HG02610 (cell line): Measurements from ENCODE around the gene RGS14.

Source experiments
- ATAC-seq: cut with Tn5 transposase; IDR thresholded peaks from one replicate; pipeline ENCODE4 v1.9.1; 2021; ENCODE audit warnings: mild to moderate bottlenecking, moderate library complexity; ENCODE audit not compliant: unreplicated experiment

Gene RGS14

DNA sequence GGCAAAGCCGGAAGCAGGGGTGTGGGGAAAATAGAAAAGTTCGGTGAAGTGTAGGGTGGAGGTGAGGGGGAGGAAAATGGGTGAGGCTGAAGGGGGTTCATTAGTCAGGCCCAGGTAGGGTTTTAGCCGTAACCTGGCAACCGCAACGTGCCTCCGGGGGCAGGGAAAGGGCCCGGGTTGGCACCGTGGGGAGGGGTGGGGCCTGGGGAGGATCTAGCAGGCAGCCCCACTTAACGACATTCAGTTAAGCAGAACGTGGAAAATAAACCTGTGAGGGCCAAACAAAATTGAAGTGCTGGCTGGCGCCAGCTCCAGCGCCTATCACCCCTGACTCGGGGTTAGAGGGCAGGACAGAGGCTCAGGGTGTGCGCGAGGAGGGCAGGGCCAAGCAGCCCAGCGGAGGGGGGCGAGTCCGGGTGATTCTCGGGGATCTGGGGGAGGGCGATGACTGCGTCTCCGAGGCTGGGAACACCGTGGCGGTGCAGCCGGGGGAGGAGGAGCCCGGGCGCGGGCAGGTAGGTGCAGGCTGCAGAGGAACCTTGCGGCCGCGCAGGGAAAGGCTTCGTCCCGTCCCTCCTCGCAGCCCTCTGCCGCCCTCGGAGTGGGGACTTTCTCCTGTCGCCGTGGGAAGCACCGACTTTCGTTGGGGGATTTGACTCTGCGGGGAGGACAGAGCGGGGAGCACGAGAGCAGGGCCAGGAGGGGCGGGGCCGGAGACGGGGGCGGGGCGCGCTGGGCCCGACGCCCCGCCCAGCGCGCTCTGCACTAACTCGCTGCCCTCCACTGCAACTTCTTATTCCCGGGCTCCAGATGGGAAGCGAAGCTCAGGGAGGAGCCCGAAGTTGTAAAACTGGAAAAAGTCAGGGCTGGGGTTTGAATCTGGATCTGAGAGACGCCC, 5.1 kb downstream of the RGS14 start:
- peak; percentile 42 for ATAC-seq

DNA sequence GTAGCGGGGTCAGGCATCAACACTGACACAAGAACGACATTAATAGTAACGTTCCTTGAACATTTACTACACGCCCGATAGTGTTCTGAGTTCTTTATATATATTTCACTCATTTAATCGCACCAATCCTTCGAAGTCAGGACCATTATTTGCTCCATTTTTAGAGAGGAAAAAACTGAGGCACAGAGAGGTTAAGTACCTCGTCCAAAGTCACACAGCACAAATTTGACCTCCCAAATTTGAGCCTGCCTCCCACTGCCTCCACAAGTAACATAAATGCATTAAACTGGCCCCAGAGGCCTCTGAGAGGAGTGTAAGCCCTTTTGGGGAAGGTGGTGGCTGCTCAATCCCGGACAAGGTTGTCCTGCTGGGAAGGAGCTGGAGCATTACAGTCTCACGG, 5.8 kb downstream of the RGS14 start:
- ATAC-seq = no peak

DNA sequence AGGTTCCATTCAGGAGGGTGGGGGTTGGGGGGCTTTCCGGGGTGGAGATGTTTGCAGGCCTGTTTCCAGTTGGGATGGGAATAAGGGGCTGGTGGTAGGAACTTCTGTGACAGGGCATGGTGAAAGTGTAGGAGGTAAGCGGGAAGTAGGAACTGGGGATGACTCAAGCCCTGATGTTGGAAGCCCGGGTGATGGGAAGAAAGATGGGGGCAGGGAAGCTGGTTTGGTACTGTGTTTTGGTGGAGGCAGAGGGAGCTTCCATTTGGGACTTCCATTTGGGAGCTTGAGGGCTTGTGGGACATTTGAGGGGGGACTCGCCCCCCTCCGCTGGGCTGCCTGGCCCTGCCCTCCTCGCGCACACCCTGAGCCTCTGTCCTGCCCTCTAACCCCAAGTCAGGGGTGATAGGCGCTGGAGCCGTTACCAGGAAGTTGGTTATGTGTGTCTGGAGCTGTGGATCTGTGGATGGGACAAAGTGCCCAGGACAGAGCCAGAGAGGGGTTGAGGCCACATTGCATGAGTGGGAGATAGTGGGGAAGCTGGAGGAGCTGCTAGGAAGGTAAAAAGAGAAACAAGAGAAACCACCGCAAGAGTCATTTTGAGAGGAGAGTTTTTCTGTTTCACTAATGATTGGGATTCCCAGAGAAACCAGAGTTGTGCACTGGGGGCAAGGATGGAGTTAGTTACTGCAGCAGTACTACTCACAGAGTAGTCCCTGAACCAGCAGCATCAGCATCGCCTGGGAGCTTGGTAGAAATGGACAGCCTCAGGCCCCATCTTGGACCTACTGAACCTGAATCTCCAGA, 6.6 kb downstream of the RGS14 start:
- peak; percentile 47 for ATAC-seq

DNA sequence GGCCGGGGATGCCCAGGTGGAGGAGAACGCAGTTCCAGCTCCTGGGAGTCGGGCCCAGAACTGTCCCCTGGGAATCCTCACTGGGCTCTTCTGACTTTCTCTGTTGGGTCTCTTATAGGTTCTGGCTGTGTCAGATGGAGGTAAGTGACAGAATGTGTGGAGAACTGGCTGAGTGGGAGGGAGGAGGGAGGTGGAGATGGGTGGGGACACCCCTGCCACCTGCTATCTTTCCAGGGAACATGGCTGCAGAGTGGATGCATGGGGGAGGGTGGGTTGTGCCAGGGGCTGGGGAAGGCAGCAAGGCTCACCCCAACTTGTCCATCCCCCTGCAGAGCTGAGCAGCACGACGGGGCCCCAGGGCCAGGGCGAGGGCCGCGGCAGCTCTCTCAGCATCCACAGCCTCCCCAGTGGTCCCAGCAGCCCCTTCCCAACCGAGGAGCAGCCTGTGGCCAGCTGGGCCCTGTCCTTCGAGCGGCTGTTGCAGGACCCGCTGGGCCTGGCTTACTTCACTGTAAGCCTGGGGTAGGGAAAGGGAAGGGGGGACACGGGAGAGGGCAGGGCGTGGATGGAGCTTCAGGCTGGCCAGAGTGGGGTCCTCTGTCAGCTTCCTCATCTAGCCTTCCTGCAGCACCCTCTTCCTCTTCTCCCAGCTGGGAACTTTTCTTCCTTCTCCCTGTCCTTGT, 8.3 kb downstream of the RGS14 start:
- ATAC-seq = no peak

DNA sequence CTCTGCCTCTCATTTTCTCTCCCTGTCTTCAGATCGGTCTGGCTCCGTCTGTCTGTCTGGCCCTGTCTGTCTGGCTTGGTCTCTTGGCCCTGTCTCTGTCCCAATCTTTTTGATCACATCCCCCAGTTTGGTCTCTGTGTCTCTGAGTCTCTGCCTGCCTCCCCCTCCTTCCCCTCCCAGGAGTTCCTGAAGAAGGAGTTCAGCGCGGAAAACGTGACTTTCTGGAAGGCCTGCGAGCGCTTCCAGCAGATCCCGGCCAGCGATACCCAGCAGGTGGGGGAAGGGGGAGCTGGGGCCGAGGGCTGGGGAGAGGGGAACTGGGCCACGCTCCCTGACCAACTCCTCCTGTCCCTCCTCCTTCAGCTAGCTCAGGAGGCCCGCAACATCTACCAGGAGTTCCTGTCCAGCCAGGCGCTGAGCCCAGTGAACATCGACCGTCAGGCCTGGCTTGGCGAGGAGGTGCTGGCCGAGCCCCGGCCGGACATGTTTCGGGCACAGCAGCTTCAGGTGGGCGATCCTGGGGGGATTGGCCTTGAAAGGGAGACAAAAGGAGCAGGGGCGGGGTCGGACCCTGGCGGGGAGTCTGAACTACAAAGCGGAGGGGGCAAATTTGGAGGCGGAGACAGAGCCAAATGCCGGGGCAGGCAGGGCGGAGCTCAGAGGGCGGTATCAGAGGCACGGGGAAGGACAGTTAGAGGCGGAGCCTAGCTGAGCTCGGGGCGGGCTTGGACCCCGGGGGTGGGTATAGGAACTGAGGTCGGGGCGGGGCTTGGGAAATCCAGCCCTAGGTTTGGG, 9.0 kb downstream of the RGS14 start:
- ATAC-seq = no peak

DNA sequence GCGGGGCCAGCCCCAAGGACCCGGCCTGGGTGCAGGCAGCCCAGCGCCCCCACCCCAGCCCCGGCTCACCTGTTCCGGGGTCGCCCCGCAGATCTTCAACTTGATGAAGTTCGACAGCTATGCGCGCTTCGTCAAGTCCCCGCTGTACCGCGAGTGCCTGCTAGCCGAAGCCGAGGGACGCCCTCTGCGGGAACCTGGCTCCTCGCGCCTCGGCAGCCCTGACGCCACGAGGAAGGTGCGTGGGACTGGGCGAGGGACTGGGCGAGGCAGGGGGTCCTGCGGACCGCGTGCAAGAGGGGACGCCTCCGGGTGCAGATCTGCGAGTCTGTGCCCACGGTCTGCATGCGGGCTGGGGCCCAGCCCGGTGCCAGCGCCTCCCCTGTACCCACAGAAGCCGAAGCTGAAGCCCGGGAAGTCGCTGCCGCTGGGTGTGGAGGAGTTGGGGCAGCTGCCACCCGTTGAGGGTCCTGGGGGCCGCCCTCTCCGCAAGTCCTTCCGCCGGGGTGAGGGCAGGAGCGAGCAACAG, 9.7 kb downstream of the RGS14 start:
- ATAC-seq = no peak

DNA sequence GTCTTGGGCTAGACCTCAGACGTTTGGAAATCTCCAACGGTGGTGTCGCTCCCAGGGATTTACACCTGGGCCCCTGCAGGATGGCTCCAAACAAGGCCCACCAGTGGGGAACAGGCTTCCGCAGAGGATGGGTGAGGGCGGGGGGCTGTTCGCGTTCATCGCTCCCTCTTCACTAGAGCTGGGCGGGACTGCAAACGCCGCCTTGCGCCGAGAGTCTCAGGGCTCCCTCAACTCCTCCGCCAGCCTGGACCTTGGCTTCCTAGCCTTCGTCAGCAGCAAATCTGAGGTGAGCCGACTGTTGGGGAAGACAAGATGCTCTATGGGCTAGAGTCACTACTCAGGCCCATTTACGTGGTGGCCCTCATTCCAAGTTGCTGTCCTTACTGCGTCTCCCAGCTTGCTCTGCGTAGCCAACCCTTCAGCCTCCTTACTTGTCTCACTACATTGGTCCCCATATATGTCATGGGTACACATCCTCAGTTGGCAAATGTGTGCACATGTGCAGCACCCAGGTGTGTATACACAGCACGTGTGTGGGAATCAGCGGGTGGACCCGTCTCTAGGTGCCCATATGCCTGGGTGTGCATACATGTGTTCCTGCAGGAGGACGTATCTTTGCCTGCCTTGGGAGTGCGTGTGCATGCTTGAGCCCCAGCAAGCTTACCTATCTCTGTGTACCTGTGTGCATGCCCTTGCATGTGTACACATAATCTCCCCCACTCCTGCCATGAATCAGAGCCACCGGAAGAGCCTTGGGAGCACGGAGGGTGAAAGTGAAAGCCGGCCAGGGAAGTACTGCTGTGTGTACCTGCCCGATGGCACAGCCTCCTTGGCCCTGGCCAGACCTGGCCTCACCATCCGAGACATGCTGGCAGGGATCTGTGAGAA, 10.5 kb downstream of the RGS14 start:
- ATAC-seq = no peak

DNA sequence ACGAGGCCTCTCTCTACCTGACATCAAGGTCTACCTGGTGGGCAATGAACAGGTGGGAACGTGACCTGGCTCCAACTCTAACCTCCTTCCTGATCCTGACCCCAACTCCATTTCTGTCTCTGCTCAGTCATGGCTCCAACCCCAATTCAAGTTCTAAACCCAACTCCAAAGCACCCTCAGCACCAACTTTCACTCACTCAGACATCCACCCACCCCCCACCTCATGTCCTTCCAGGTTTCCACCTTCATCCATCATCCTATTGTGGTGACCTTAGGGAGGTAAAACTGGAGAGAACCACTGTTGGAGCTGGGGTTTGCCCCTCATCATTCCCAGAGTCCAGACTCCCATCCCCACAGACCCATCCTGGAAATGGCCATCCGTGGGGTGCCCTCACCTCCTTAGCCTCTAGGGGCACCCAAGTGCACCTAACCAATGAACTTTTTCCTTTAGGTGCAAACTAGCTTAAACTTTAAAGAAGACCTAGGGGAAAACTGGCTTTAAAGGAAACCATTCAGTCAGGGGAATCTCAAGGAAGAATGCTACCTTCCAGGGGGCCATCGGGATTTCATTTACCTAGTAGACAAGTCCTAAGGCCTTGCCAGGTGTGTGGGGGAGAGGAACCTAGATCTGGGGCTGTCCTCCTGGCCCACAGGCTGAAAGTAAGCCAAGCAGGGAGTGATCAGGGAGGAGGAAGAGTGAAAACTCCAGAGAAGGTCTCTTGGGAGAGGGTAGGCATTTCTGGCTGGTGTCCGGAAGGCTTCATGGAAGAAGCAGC, 11.3 kb downstream of the RGS14 start:
- no peak for ATAC-seq

DNA sequence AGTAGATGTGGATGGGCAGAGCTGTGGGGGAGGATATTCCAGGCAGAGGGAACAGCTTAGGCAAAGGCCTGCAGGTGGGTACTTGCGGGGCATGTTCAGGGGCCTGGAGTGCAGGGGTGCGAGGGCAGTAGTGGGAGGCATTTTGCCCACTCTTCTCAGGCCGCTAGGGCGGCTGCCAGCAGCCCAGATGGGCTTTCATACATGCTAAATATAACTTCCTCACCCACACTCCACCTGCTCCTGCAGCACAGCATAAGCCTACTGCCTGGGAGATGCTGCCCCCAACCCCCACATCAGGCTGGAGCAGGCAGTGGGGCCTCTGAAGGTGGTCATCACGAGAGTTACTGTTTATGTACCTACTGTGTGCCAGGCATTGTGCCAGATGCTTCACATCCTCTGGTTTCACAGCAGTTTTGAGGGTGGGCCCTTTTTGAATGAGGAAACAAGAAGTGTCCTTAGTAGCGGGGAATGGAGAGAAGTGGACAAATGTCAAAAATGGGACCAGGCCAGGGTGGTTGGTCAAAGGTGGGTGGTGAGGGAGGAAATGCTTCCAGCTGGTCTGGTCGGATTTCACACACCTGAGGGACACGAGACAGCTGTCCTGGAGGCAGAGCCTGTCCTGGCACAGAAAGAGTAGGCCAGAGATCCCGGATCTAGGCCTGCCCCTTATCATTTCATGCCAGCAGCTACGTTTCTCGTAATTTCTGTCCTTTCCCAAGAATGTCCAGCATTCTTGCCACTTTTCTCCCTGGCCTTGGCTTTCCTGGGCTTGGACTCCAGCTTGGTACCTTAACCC, 12.1 kb downstream of the RGS14 start:
- ATAC-seq = no peak

DNA sequence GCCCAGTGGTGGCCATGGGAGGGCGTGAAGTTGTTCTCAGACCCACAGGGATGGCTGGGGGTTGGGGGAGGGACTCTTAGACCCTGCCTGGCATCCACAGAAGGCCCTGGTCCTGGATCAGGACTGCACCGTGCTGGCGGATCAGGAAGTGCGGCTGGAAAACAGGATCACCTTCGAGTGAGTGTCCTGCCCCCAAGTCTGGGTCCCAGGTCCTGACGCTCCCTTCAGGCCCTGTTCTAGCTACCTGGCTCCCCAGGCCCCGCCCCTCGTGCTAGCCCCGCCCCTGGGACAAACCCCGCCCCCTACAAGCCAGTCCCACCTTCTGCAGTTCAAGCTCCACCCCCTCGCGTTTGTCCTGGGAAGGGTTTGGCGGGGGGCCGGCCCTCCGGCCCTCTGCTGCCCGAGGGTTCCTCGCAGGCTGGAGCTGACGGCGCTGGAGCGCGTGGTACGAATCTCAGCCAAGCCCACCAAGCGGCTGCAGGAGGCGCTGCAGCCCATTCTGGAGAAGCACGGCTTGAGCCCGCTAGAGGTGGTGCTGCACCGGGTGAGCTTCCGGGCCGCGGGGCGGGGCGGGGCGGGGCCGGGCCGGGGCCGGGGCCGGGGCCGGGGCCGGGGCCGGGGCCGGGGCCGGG, 12.9 kb downstream of the RGS14 start:
- ATAC-seq = no peak

DNA sequence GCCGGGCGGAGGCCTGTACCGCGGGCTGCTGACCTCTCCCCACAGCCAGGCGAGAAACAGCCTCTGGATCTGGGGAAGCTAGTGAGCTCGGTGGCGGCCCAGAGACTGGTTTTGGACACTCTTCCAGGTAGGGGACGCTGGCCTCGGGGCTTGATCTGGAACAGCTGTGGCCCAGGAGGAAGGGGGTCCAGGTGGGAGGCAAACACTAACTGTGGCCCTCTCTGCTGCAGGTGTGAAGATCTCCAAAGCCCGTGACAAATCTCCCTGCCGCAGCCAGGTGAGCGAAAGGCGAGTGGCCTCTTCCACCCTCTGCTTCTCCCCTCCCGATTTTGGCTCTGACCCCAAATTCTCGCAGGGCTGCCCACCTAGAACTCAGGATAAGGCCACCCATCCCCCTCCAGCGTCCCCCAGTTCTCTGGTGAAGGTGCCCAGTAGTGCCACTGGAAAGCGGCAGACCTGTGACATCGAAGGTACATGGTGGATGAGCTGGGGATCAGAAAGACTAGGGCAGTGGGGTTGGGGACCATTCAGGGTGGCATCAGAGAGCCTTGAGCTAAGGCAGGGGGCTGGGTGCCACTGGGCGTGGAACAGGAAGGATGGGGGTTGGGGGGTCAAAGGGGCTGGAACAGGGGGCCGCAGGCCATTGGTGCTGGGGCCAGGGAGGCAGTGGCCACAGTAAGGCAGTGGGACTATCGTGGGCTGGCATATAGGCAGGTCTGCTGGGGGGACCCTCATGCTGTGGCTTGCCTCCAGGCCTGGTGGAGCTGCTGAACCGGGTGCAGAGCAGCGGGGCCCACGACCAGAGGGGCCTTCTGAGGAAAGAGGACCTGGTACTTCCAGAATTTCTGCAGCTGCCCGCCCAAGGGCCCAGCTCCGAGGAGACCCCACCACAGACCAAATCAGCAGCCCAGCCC, 13.7 kb downstream of the RGS14 start:
- no peak for ATAC-seq

DNA sequence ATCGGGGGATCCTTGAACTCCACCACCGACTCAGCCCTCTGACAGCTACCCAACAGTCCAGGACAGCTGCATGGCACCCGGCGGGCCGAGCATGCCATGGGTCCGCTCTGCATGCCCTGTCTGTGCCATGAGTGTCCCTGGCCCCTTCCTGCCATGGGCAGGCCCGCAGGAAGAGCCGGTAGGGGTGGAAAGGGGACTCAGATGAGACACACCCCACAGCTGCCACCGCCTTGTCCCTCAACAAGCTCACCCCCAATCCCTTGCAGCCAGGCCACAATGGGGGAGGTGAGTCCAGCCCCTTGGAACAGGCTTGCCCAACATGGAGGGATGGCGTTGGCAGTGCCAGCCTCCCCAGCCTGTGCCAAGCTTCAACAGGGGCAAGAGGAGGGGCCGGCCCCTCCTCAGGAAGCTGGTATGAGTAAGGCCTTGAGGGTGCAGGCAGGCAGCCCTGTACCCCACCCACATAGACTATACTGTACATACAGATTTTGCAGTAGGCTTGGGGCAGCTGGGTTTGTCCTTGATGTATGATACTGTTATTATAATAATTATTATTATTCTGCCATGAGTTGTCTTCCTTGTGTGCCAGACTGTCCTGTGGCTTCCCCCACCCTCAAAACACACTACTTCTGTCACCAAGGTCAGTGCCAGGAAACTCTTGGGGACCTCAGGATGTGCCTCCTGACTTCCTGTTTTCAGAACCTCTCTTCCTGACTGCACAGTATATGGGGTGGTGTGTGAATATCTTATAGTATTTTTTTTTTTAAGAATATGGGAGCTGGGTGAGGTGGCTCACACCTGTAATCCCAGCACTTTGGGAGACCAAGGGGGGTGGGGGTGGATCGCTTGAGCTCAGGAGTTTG, 14.5 kb downstream of the RGS14 start:
- ATAC-seq = no peak

DNA sequence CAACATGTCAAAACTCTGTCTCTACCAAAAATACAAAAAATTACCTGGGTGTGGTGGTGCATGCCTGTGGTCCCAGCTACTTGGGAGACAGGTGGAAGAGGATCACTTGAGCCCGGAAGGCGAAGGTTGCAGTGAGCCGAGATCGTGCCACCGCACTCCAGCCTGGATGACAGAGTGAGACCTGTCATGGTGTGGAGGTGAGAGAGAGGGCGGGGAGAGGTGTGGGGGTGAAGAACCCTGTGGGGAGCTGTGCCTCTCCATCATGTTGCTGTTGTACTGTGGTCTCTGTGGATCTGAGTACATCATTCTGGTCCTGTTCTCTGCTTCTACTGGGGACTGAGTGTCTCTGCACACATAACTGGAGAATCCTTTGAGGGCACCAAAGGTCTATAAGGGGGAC, 15.2 kb downstream of the RGS14 start:
- no peak for ATAC-seq

DNA sequence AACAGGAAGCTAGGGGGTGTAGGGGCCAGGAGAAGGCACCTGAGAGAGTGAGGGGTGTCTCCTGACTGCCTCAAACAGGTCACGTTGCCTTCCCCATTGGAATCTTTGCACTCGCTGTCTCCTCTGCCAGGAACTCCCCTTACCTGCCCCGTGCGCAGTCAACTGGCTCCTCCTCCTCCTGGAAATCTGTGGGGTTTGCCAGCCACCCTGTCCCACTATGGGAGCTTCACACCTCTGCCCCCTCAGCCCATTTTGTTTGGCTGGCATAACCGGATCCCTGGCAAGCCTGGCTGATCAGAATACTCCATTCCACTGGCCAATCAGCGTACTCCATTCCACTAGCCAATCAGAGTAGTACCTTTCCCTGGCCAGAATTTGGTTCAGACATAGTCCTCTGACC, 16.1 kb downstream of the RGS14 start:
- ATAC-seq = no peak

DNA sequence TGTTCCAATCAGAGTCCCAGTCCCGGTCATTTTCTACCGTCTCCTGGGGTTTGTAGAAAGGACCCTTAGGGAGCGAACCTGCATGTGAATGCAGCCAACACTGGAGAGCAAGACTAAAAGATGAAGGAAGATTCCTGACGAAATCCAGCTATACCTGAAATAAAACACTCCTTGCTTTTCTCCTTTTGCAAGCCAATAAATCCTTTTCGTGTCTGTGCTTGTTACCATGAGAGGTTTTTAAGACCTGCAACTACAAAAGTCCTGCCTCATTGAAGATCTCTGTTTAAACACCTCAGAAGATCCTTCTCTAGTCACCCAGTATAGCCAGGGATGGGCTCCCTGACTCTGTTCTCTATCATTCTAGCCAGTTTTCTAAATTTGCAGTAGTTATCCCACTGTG, 16.5 kb downstream of the RGS14 start:
- ATAC-seq = no peak
